GM10248 (cell line): ENCODE results near the gene TLNRD1.
A peak's percentile ranks its signal among the peaks of the same experiment; 100 is the strongest.

ENCODE experiments used
- CTCF ChIA-PET: fragments of 300-600 bp; sonication (Branson Sonifier 250); formaldehyde crosslinking; extraction: SDS; loops from one replicate; lab custom pipeline; 2021; ENCODE audit warnings: antibody characterized with exemption; lab: Yijun Ruan, JAX
- POLR2A ChIA-PET: fragments of 350-650 bp; sonication (Branson Sonifier 250); formaldehyde crosslinking; extraction: SDS; loops from one replicate; lab custom pipeline; 2020; ENCODE audit warnings: antibody characterized with exemption; lab: Yijun Ruan, JAX
- DNase-seq: peaks from one replicate; pipeline ENCODE4 v3.0.0; 2012; ENCODE audit errors: extremely low spot score
- TF ChIP-seq, protein P1 (sequence below): IDR thresholded peaks from 2 replicates; pipeline ENCODE4 v1.5.1; 2012; ENCODE audit warnings: mild to moderate bottlenecking, low read depth; ENCODE audit errors: extremely low read depth, missing control alignments, control extremely low read depth

Gene TLNRD1

DNA sequence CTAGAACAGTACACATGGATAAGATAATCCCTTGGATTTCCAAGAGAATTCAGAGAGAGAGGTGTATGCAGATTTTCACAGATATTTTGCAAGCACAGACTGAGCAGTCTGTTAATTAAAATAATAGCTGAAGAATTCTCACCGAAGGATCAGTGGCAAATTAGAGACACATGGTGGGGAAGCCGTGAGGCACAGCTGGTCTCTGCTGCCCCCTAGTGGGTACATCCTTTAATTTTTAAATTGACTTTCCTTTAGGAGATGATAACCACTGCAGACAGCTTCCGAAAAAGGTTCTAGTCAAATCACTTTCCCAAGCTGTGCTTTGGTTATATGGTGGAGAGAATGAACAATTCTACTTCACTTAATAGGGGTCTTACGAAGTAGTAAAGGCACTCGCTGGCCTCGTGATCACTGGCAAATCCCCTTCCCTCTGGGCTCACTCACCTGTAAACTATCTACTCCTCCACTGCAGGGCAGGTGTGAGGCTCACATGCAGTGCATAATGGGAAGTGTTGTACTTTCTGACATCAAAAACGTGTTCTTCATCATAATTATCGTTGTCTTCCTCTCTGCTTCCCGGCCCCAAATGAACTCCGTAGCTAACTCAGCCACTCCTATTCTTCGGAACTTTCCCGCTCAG is 30.6 kb upstream of the TLNRD1 start:
- ChIA-PET POLR2A (no interaction called here), CTCF (interaction anchor here (0.5 to 6.9 kb wide), 37 partner anchors 10 to 726 kb away, joined by 3 to 77 read pairs (median 4); no protein-coding TSS in a partner anchor)
- TF ChIP-seq, protein P1, sequence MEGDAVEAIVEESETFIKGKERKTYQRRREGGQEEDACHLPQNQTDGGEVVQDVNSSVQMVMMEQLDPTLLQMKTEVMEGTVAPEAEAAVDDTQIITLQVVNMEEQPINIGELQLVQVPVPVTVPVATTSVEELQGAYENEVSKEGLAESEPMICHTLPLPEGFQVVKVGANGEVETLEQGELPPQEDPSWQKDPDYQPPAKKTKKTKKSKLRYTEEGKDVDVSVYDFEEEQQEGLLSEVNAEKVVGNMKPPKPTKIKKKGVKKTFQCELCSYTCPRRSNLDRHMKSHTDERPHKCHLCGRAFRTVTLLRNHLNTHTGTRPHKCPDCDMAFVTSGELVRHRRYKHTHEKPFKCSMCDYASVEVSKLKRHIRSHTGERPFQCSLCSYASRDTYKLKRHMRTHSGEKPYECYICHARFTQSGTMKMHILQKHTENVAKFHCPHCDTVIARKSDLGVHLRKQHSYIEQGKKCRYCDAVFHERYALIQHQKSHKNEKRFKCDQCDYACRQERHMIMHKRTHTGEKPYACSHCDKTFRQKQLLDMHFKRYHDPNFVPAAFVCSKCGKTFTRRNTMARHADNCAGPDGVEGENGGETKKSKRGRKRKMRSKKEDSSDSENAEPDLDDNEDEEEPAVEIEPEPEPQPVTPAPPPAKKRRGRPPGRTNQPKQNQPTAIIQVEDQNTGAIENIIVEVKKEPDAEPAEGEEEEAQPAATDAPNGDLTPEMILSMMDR: peak; percentile 53
- DNase-seq: peak; percentile 56

DNA sequence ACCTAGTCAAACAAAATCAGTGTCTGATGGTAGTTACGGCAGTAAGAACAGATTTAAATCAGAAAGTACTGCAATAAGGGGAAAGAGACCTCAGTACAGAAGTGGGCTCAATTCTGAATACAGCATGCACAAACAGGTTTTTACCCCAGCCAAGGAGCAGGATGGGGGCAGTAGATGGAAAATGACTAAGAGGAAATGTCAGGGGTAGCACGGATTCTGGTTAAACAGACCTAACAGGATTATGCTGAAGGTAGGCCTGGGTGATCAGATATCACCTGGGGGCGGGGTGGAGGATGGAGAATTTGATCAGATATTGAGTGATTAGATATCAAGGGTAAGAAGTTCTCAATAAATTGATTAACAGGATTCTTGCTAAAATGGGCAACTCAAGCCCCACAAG is 30.1 kb upstream of the TLNRD1 start:
- TF ChIP-seq, protein P1: no peak
- ChIA-PET CTCF (interaction anchor here (0.6 to 6.9 kb wide), 29 partner anchors 9 to 727 kb away, joined by 3 to 77 read pairs (median 4); no protein-coding TSS in a partner anchor), POLR2A (no interaction called here)
- no peak for DNase-seq

DNA sequence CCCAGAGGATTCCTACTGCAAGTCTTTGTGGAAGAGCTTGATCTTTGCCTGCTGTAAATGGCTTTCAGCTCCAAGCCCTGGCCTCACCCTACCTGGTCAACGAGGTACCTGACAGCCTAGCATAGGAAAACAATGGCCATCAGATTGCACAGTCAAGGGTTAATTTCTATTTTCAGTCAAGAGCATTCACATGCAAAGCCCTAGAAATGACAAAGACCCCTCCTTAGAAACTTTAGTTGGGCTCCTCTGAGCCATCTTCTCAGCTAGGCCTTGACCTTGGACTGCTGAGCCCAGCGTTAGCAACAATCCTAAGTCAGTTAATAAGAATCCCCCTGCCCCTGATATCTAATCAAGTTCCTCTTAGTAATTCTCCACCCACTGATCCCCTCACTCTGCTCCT is 29.6 kb upstream of the TLNRD1 start:
- ChIA-PET POLR2A (no interaction called here), CTCF (interaction anchor here (1.4 to 6.9 kb wide), 9 partner anchors 9 to 515 kb away, joined by 5 to 77 read pairs (median 19); no protein-coding TSS in a partner anchor)
- TF ChIP-seq, protein P1: no peak
- no peak for DNase-seq

DNA sequence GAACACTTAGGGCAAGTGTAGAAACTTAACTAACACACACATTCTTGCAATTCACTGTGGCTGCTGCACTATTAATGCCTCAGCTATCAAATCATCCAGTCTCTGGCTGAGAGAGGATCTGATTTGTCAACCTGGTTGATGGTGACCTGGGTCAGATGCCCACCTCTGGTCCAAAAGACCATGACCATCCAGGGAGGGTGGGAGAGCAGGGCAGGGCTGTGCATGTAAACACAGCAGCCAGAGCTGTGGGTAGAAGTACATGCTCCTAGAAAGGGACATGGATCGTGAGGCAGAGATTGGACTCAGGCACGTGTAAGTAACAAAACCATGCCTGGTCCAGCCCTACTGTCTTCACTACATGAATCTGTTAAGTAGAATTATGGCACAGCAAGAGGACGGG is 28.4 kb upstream of the TLNRD1 start:
- ChIA-PET POLR2A (no interaction called here), CTCF (interaction anchor here (1.0 to 6.9 kb wide), 5 partner anchors 10 to 295 kb away, joined by 3 to 77 read pairs (median 10); no protein-coding TSS in a partner anchor)
- TF ChIP-seq, protein P1: no peak
- no peak for DNase-seq

DNA sequence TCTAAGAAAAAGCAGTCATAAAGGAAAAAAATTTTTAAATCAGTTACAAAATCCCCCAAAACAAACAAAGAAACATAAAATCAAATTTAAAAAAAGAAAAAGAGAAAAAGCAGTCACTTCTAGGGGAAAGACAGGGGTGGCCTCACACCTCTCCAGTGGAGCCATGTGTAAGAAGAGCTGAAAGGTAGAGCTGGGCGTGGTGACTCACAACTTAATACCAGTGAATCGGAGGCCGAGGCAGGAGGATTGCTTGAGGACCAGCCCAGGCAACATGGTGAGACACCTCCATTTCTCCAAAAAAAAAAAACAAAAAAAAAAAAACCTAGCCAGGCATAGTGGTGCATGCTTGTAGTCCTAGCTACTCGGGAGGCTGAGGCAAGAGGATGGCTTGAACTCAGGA is 25.8 kb upstream of the TLNRD1 start:
- TF ChIP-seq, protein P1: no peak
- POLR2A ChIA-PET: no interaction called here
- no peak for DNase-seq
- CTCF ChIA-PET: interaction anchor here (1.3 to 4.9 kb wide), 2 partner anchors 291 to 519 kb away, joined by 4 to 50 read pairs; no protein-coding TSS in a partner anchor

DNA sequence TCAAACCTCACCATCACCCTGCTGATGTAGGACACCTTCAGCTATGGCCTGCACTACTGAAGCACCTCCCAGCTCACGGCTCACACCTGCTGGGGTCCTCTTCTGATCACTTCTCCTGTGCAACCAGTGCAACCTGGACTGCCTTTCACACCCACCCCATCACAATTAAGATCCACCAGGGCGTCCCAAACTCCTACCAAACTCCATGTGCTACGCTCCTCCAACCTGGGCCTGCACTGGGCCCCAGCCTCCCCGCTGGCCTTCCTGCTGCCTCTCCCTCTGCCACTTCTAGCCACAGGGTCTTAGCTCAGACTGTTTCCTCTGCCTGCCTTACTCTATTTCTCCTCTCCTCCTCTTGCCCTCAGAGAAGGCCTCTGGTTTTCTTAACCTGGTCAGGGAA is 23.9 kb upstream of the TLNRD1 start:
- POLR2A ChIA-PET: no interaction called here
- TF ChIP-seq, protein P1: no peak
- DNase-seq: no peak
- CTCF ChIA-PET: interaction anchor here (1.2 to 4.9 kb wide), 6 partner anchors 9 to 289 kb away, joined by 3 to 50 read pairs (median 7); no protein-coding TSS in a partner anchor
